Lung (tissue), 12 donors: ENCODE results near the gene SURF4. TPM values are rescaled to one million over a fixed set of nuclear protein-coding genes. Genes with fewer than 3 reads are reported as not detected.

Experiments
- ATAC-seq: fragments of 200-7000 bp; cut with Tn5 transposase; one replicate; pipeline ENCODE4 v1.9.1; 2020; ENCODE audit warnings: moderate number of reproducible peaks; ENCODE audit not compliant: insufficient read depth, low FRiP score
- DNase-seq, 3 donors: peaks; one replicate each; pipeline ENCODE4 v3.0.0-alpha.2; 2013 to 2017
- H3K27ac ChIP-seq, 2 donors: one replicate each; pipeline ENCODE4 v1.5.1; 2013; ENCODE audit warnings: mild to moderate bottlenecking in 2 of 2, moderate library complexity in 2 of 2, control low read depth in 1 of 2, inconsistent platforms in 1 of 2, low read depth in 1 of 2, low read length in 1 of 2
- H3K27me3 ChIP-seq, 3 donors: one replicate each; pipeline ENCODE4 v1.5.1; 2013; ENCODE audit warnings: low read length in 2 of 3; ENCODE audit not compliant: control insufficient read depth in 3 of 3, insufficient read depth in 3 of 3
- H3K36me3 ChIP-seq, 4 donors: one replicate each; pipeline ENCODE4 v1.5.1; 2013; ENCODE audit warnings: low read length in 4 of 4, mild to moderate bottlenecking in 1 of 4, moderate library complexity in 1 of 4; ENCODE audit not compliant: control insufficient read depth in 4 of 4, insufficient read depth in 4 of 4
- H3K4me1 ChIP-seq, 5 donors: one replicate each; pipeline ENCODE4 v1.5.1; 2013; ENCODE audit warnings: low read length in 5 of 5, mild to moderate bottlenecking in 2 of 5, moderate library complexity in 1 of 5; ENCODE audit not compliant: control insufficient read depth in 5 of 5, insufficient read depth in 5 of 5
- H3K4me3 ChIP-seq: one replicate; pipeline ENCODE4 v1.5.1; 2013; ENCODE audit warnings: mild to moderate bottlenecking, control low read depth, moderate library complexity
- H3K9ac ChIP-seq, 2 donors: one replicate each; pipeline ENCODE4 v1.5.1; 2013; ENCODE audit warnings: low read length in 2 of 2, control low read depth in 1 of 2; ENCODE audit not compliant: insufficient read depth in 1 of 2
- H3K9me3 ChIP-seq, 4 donors: one replicate each; pipeline ENCODE4 v1.5.1; 2013; ENCODE audit warnings: low read length in 3 of 4, mild to moderate bottlenecking in 1 of 4, moderate library complexity in 1 of 4; ENCODE audit not compliant: control insufficient read depth in 4 of 4, insufficient read depth in 3 of 4
- WGBS, 2 donors: extraction: QIAGEN DNeasy Blood & Tissue Kit; methylation state at CpG; one replicate each; pipeline ENCODE4 v1.1.7; 2013; 5-methylcytosine and 5-hydroxymethylcytosine counted together
- polyA plus RNA-seq, 2 donors: library from polyadenylated mRNA; stranded (reverse); fragments of 200-250 nt; gene quantifications; one replicate each; pipeline ENCODE4 v1.2.1, GENCODE V29; 2013
- total RNA-seq, 2 donors: library from RNA; depleted of rRNA in 1 of 2; stranded (reverse); fragments of >200 nt in 1 of 2; gene quantifications; one replicate each; pipeline ENCODE4 v1.2.1, GENCODE V29; 2014 to 2021
- TF ChIP-seq, protein P1 (sequence below): IDR thresholded peaks from 2 replicates; pipeline ENCODE4 v1.5.1; 2012; ENCODE audit warnings: mild to moderate bottlenecking; ENCODE audit errors: control extremely low read depth, extremely low read depth
- donor health status: control.
- donor health status: control.
- donor health status: Bipolar disorder and iron deficiency.
- donor health status: healthy.
- donor health status: DM: yes; HTN: yes; CAD: no.

SURF4 gene
- total and polyA plus RNA-seq, 4 donors: 87.4 to 222 (median 174) TPM

DNA sequence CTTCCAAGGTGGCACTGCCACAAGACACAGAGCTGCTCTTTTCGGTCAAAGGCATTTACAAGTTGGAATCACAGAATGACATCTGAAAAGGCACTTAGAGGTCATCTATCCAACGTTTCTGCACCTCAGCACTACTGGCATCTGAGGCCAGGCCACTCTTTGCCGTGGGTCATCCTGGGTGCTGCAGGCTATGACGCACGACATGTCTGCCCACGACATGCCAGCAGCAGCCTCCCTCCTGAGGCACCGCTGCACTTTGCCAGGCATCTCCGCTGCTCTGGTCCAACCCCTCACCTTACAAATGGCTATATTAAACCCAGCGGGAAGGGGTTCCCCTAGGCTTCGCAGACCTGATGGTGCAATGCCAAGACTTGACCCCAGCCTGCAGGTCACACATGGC lies 8.1 kb downstream of the SURF4 start:
- Histone ChIP-seq H3K9ac (no peak overlapping the region), H3K4me3 (no peak overlapping the region), H3K27me3 (no peaks in the 10 kb centered on the region), H3K4me1 (peaks cover 6 to 31% (median 25%) of the 10 kb centered on the region in 5 donors), H3K9me3 (no peaks in the 10 kb centered on the region), H3K27ac (no peak overlapping the region), H3K36me3 (peaks cover 6 to 51% (median 44%) of the 10 kb centered on the region in 4 donors)
- DNase-seq (no peak), ATAC-seq (no peak)
- TF ChIP-seq, protein P1, sequence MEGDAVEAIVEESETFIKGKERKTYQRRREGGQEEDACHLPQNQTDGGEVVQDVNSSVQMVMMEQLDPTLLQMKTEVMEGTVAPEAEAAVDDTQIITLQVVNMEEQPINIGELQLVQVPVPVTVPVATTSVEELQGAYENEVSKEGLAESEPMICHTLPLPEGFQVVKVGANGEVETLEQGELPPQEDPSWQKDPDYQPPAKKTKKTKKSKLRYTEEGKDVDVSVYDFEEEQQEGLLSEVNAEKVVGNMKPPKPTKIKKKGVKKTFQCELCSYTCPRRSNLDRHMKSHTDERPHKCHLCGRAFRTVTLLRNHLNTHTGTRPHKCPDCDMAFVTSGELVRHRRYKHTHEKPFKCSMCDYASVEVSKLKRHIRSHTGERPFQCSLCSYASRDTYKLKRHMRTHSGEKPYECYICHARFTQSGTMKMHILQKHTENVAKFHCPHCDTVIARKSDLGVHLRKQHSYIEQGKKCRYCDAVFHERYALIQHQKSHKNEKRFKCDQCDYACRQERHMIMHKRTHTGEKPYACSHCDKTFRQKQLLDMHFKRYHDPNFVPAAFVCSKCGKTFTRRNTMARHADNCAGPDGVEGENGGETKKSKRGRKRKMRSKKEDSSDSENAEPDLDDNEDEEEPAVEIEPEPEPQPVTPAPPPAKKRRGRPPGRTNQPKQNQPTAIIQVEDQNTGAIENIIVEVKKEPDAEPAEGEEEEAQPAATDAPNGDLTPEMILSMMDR: no peak
- 87 to 90% methylated on average over 10 of the region's 10 CpGs for WGBS, 2 donors

DNA sequence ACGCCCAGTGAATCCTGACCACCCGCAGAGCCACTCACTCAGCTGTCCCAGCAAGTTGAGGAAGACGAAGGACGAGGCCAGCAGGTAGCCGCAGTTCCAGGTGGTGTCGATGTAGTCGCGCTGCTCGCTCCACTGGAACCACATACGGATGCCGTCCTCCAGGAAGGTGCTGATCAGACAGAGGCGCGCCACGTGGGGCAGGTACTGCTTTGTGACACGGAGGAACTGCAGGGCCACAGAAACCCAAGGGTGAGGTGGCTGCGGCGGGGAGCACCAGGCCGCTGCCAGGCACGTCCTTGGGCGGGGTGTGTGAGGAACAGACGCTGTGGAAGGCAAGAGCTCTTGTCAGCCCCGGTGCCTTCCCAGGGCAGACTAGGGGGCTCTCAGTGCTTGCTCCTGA lies 8.6 kb downstream of the SURF4 start:
- 92 to 94% methylated on average over 22 of the region's 22 CpGs for WGBS, 2 donors
- DNase-seq (no peak), ATAC-seq (no peak)
- TF ChIP-seq, protein P1: no peak
- H3K9ac ChIP-seq: no peak overlapping the region
- H3K36me3 ChIP-seq: peaks cover 6 to 56% (median 43%) of the 10 kb centered on the region in 4 donors
- peaks cover 5 to 27% (median 25%) of the 10 kb centered on the region in 5 donors for H3K4me1 ChIP-seq
- H3K27ac ChIP-seq: no peak overlapping the region
- H3K9me3 ChIP-seq: no peaks in the 10 kb centered on the region
- no peaks in the 10 kb centered on the region for H3K27me3 ChIP-seq
- no peak overlapping the region for H3K4me3 ChIP-seq

DNA sequence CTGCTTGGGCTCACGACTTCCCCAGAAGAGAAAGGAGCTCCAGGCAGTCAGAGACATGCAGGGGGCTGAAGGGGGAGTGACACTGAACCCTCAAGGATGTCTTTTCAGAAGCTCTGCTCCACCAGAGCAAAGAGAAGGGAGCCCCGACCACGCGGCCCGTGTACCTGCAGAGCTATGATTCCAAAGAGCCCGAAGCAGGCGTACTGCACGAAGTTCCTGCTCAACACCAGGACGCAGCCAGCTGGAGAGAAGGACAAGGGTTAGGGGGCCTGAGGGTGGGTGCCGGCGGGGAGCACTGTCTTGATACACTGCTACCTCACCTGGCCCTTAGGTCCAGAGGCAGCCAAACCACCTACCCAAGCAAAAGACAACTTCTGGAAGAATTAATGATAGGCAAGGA lies 9.4 kb downstream of the SURF4 start:
- TF ChIP-seq, protein P1: no peak
- Histone ChIP-seq H3K4me1 (peaks cover 0 to 27% (median 20%) of the 10 kb centered on the region in 5 donors), H3K9ac (no peak overlapping the region)

DNA sequence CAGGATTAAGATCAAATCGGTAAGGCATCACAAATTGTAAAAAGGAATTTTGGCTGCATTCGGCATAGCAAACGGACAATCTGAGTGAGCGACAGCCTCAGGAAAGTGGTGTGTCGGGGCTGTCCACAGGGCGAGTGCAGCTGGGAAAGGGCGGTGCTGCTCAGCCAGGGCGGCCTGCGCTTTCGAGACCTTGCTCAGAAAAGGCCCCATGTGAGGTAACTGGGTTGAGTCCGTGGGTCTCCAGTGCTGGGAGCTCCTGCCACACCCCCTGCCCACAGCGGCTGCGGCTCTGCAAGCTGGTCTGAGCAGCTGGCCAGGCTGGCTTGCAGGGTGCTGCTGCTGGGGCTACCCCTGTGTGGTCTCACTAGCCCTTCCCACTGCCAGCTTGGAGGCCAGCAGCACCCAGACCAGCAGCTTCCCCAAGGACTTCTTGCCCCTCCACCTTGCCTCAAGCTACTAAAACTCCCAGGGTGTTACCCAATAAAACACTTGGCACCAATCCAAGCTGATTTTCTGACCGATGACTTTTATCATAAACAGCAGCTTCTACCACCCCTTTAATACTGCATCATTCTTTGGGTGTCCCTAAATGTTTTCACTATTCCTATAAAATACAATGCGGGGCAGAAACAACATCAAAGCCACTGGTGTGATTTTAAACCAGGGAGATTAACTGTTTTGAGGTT lies 13.4 kb downstream of the SURF4 start:
- TF ChIP-seq, protein P1: no peak
- ATAC-seq (no peak), DNase-seq (peak in 2 of 3 donors; percentile 47 to 59)
- peaks cover 16 to 69% (median 56%) of the 10 kb centered on the region in 4 donors for H3K36me3 ChIP-seq
- WGBS, 2 donors: 91 to 92% methylated on average over 15 of the region's 15 CpGs
- no peaks in the 10 kb centered on the region for H3K9me3 ChIP-seq
- H3K4me3 ChIP-seq: no peak overlapping the region
- H3K9ac ChIP-seq: peak overlapping the region in 1 of 2 donors; percentile 11
- H3K4me1 ChIP-seq: peaks cover 0 to 27% (median 13%) of the 10 kb centered on the region in 5 donors
- H3K27ac ChIP-seq: no peak overlapping the region
- H3K27me3 ChIP-seq: no peaks in the 10 kb centered on the region

More for the DNA sequence above, 9.4 kb downstream of the SURF4 start:
- DNase-seq (no peak), ATAC-seq (no peak)
- H3K27me3 ChIP-seq: no peaks in the 10 kb centered on the region
- WGBS, 2 donors: 93 to 95% methylated on average over 11 of the region's 11 CpGs
- no peak overlapping the region for H3K4me3 ChIP-seq
- H3K9me3 ChIP-seq: no peaks in the 10 kb centered on the region
- H3K27ac ChIP-seq: no peak overlapping the region
- peaks cover 12 to 61% (median 45%) of the 10 kb centered on the region in 4 donors for H3K36me3 ChIP-seq
